PC-9 (cell line): ENCODE measurements around the gene MTCL1. TPM values are rescaled to one million over a fixed set of nuclear protein-coding genes. Genes with fewer than 3 reads are reported as not detected.

ENCODE experiments used
- BruUV-seq: library from RNA; stranded (reverse); fragments of 400-500 nt; replicated peaks from 2 replicates; lab custom pipeline; 2021; lab: Mats Ljungman, UMichigan
- CTCF ChIA-PET: fragments of 300-600 bp; sonication (Branson Sonifier 250); formaldehyde crosslinking; loops from one replicate; lab custom pipeline; 2022; ENCODE audit warnings: antibody characterized with exemption; lab: Charles Lee
- POLR2A ChIA-PET: fragments of 300-600 bp; sonication (Branson Sonifier 250); formaldehyde crosslinking; loops from one replicate; lab custom pipeline; 2022; ENCODE audit warnings: antibody characterized with exemption; ENCODE audit not compliant: unreplicated experiment; lab: Charles Lee
- DNase-seq, 2 experiments: peaks; one replicate each; pipeline versions ENCODE4 v3.0.0 to v3.0.0-alpha.2; 2015 to 2022; ENCODE audit warnings: mixed read lengths in 1 of 2
- H2AFZ ChIP-seq: fragments of 200-600 bp; sonication (generic); 2 replicates; pipeline ENCODE4 v1.8.1; 2017; ENCODE audit warnings: antibody characterized with exemption
- H3F3A ChIP-seq: fragments of 200-600 bp; sonication (generic); 2 replicates; pipeline ENCODE4 v1.8.1; 2017; ENCODE audit warnings: antibody characterized with exemption, mild to moderate bottlenecking, low read depth; ENCODE audit not compliant: insufficient read depth
- H3K27ac ChIP-seq: fragments of 200-600 bp; sonication (generic); 2 replicates; pipeline ENCODE4 v1.6.1; 2016; ENCODE audit warnings: mixed run types
- H3K27me3 ChIP-seq: fragments of 200-600 bp; sonication (generic); 2 replicates; pipeline ENCODE4 v1.6.1; 2016; ENCODE audit warnings: low read depth, mixed run types; ENCODE audit not compliant: insufficient read depth
- H3K36me3 ChIP-seq: fragments of 200-600 bp; sonication (generic); 2 replicates; pipeline ENCODE4 v1.6.1; 2016; ENCODE audit warnings: low read depth, mixed run types
- H3K4me1 ChIP-seq: fragments of 200-600 bp; sonication (generic); replicated peaks from 2 replicates; pipeline ENCODE4 v1.6.1; 2016; ENCODE audit warnings: mixed run types; ENCODE audit not compliant: insufficient read depth
- H3K4me2 ChIP-seq: fragments of 200-600 bp; sonication (generic); 2 replicates; pipeline ENCODE4 v1.6.1; 2017; ENCODE audit warnings: mixed run types
- H3K4me3 ChIP-seq: fragments of 200-600 bp; sonication (generic); 2 replicates; pipeline ENCODE4 v1.6.1; 2016; ENCODE audit warnings: mixed run types
- H3K79me2 ChIP-seq: fragments of 200-600 bp; sonication (generic); 2 replicates; pipeline ENCODE4 v1.6.1; 2017; ENCODE audit warnings: low read depth, mixed run types
- H3K9me2 ChIP-seq: fragments of 200-600 bp; sonication (generic); 2 replicates; pipeline ENCODE4 v1.8.1; 2017; ENCODE audit warnings: mild to moderate bottlenecking; ENCODE audit not compliant: insufficient read depth
- H3K9me3 ChIP-seq: fragments of 200-600 bp; sonication (generic); 2 replicates; pipeline ENCODE4 v1.8.1; 2016; ENCODE audit warnings: low read depth; ENCODE audit not compliant: insufficient read depth
- H4K20me1 ChIP-seq: fragments of 200-600 bp; sonication (generic); 2 replicates; pipeline ENCODE4 v1.8.1; 2017; ENCODE audit not compliant: insufficient read depth
- CTCF ChIP-seq: fragments of 200-600 bp; sonication (generic); conservative IDR thresholded peaks from 2 replicates; pipeline ENCODE4 v1.6.1; 2017; ENCODE audit warnings: mixed run types, antibody characterized with exemption, mild to moderate bottlenecking, moderate library complexity
- EZH2 ChIP-seq: fragments of 200-600 bp; sonication (generic); IDR thresholded peaks from 2 replicates; pipeline ENCODE4 v1.8.0; 2017; ENCODE audit warnings: antibody characterized with exemption, low read depth
- intact Hi-C: fragments of 100-400 bp; cut with micrococcal nuclease; formaldehyde crosslinking; loops from one replicate; pipeline ENCODE4 v1.10.0; 2022; ENCODE audit not compliant: unreplicated experiment
- total RNA-seq: library from RNA; stranded (reverse); gene quantifications from 2 replicates; pipeline ENCODE4 v1.2.3, GENCODE V29; 2021

Gene MTCL1
- total RNA-seq, 1 experiment from 2014 or later: 29.6 TPM

GRCh38 chr18:8667846-8668245 is 37.5 kb upstream of the MTCL1 start:
- CTCF ChIA-PET: interaction anchor here (0.6 kb wide), 1 partner anchor 110 kb away, joined by 3 read pairs; no protein-coding TSS in a partner anchor
- no peak for DNase-seq
- H3K4me3 ChIP-seq: no peak overlapping the region
- peaks cover 23% of the 10 kb centered on the region for H3F3A ChIP-seq
- no peaks in the 10 kb centered on the region for H3K9me2 ChIP-seq
- H3K9me3 ChIP-seq: no peaks in the 10 kb centered on the region
- no peaks in the 10 kb centered on the region for H3K79me2 ChIP-seq
- H3K36me3 ChIP-seq: no peaks in the 10 kb centered on the region
- no peak overlapping the region for H3K4me2 ChIP-seq
- no peak overlapping the region for H3K27ac ChIP-seq
- POLR2A ChIA-PET: no interaction called here
- no TSS peak for BruUV-seq
- no peak overlapping the region for H2AFZ ChIP-seq
- intact Hi-C loops: no loop called here
- H4K20me1 ChIP-seq: no peaks in the 10 kb centered on the region
- peaks cover 25% of the 10 kb centered on the region for H3K4me1 ChIP-seq
- no peaks in the 10 kb centered on the region for H3K27me3 ChIP-seq
- TF ChIP-seq EZH2 (no peak), CTCF (no peak)

- Histone ChIP-seq H3K36me3 (no peaks in the 10 kb centered on the region), H3K9me2 (no peaks in the 10 kb centered on the region), H3K4me3 (no peak overlapping the region), H3K4me1 (peaks cover 31% of the 10 kb centered on the region), H3K27ac (no peak overlapping the region), H3K79me2 (no peaks in the 10 kb centered on the region), H2AFZ (no peak overlapping the region), H3F3A (peaks cover 23% of the 10 kb centered on the region), H3K9me3 (no peaks in the 10 kb centered on the region), H3K4me2 (no peak overlapping the region), H3K27me3 (no peaks in the 10 kb centered on the region), H4K20me1 (no peaks in the 10 kb centered on the region)
- intact Hi-C loops: no loop called here
- ChIA-PET POLR2A (no interaction called here), CTCF (interaction anchor here (0.6 kb wide), 1 partner anchor 111 kb away, joined by 3 read pairs; no protein-coding TSS in a partner anchor)
- no TSS peak for BruUV-seq
- no peak for DNase-seq
- no peak for TF ChIP-seq CTCF
- no peak for TF ChIP-seq EZH2
These were observed 37.0 kb upstream of the MTCL1 start for GRCh38 chr18:8668381-8668780.

- POLR2A ChIA-PET: no interaction called here
- Histone ChIP-seq H3K4me1 (peaks cover 43% of the 10 kb centered on the region), H3K4me3 (no peak overlapping the region), H3K27ac (no peak overlapping the region), H3K9me3 (no peaks in the 10 kb centered on the region; the same call in 1 of the 2 replicates), H3K36me3 (no peaks in the 10 kb centered on the region), H3K9me2 (no peaks in the 10 kb centered on the region), H3F3A (peaks cover 32% of the 10 kb centered on the region), H4K20me1 (no peaks in the 10 kb centered on the region), H3K27me3 (no peaks in the 10 kb centered on the region), H3K4me2 (0 out of 2 replicates have a peak overlapping the region, but pooled peaks have one; percentile 18), H3K79me2 (no peaks in the 10 kb centered on the region), H2AFZ (no peak overlapping the region)
- DNase-seq: peak in 1 of 2 experiments; percentile 69
- TF ChIP-seq EZH2 (no peak), CTCF (no peak)
- intact Hi-C loops: no loop called here
- CTCF ChIA-PET: no interaction called here
- no TSS peak for BruUV-seq
These were observed 35.8 kb upstream of the MTCL1 start for GRCh38 chr18:8669571-8669970.
